Choroid plexus epithelial cell (primary cell): ENCODE results near the gene HLA-DQB1.
"Not testable (repeated sequence)": the region's sequence is repeated elsewhere in the genome, so short reads cannot be mapped to it uniquely, and the experiment has no call there.

ENCODE experiments used
- DNase-seq: peaks from one replicate; pipeline ENCODE4 v3.0.0-alpha.2; 2010; ENCODE audit warnings: low read depth
- H3K4me3 ChIP-seq: 2 replicates; pipeline ENCODE4 v1.5.1; 2011; ENCODE audit warnings: low read depth, mild to moderate bottlenecking, control low read depth, low read length, moderate library complexity
- CTCF ChIP-seq: conservative IDR thresholded peaks from 2 replicates; pipeline ENCODE4 v1.5.1; 2011; ENCODE audit warnings: low read depth, mild to moderate bottlenecking, control low read depth, inconsistent platforms, low read length, moderate library complexity

HLA-DQB1 gene

DNA sequence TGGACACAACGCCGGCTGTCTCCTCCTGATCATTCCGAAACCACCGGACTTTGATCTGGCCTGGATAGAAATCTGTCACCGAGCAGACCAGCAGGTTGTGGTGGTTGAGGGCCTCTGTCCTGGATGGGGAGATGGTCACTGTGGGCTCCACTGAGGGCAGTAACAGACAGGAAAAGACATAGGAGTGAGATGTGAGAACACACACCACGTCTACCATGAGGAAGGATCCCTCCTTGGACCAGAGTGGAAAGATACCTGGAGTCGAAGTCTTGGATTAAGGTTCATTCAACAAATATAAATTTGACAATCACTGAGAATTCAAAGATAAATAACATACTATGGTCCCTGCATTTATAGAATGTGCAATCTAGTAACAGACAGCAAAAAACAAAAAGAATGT, 4.4 kb downstream of the HLA-DQB1 start:
- no peak for TF ChIP-seq CTCF
- DNase-seq = no peak
- no peak overlapping the region for H3K4me3 ChIP-seq

GRCh38 chr6:32659856-32660595, 6.4 kb downstream of the HLA-DQB1 start:
- TF ChIP-seq CTCF = no peak
- H3K4me3 ChIP-seq = no peak overlapping the region
- no peak for DNase-seq

DNA sequence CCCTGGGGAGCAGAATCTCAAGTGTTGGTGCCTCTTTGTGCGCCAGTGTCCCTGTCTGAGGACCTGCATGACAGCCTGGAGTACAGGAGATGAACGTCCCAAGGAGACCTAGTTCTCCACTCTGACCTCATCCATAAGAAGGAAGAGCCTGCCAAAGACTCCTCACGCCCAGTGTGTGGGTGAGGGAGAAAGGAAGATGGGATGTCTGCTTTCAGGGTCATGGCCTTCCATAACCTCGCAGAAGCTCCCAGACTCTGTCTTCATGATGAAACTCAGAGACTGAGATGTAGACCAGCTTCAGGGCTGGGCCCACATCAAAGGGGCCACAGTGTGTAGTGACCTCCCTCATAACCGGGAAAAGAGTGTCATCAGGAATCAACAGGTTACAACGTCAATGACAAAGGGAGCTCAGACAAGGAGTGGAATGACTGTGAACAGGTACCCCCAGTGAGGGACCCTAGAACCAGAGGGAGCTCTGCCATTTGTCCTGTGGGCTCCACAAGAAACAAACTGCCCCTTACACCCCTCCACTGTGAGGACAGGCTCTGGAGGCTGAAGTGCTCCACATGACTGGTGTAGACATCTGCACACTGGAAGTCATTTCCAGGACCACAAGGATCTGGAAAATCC, 8.1 kb downstream of the HLA-DQB1 start:
- H3K4me3 ChIP-seq = no peak overlapping the region
- no peak for TF ChIP-seq CTCF
- DNase-seq = no peak

- not testable (repeated sequence) for DNase-seq, H3K4me3 ChIP-seq
Observed at GRCh38 chr6:32657819-32658218, 8.6 kb downstream of the HLA-DQB1 start.

DNA sequence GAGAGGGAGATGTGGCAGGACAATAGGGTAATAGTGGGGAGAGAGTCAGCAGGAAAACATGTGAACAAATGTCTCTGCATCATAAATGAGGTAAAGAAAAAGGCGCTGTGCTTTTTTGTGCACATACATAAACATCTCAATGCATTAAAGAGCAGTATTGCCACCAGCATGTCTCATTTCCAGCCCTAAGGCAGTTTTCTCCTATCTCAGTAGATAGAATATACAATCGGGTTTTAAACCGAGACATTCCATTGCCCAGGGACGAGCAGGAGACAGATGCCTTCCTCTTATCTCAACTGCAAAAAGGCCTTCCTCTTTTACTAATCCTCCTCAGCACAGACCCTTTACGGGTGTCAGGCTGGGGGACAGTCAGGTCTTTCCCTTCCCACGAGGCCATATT, 9.1 kb downstream of the HLA-DQB1 start:
- H3K4me3 ChIP-seq, DNase-seq: not testable (repeated sequence)

DNA sequence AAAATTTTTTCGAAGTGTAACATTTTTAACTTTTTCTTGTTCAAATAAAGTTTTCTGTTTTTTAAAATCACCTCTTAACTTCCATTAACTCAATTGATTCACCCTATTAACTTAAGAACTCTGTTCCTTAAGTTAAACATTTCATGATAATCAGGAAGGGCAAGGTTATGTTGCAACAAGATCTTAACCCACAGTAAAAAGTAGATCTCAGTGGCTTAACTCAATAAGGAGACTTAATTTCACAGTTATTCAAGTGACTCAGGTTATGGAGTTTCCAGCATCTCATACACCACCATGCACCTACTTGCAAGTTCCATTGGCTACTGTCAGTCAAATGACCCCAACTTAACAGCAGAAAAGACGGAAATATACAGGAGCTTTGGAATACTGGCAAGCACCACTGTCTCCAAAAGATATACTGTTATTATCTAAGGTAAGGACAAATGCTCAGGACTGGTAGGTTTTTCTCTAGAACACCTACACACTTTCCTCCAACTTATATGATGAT, 11.2 kb downstream of the HLA-DQB1 start:
- no peak for DNase-seq
- no peak for TF ChIP-seq CTCF
- H3K4me3 ChIP-seq = no peak overlapping the region

GRCh38 chr6:32645047-32645703, 21.3 kb downstream of the HLA-DQB1 start:
- H3K4me3 ChIP-seq = no peak overlapping the region
- DNase-seq = no peak
- no peak for TF ChIP-seq CTCF
